ENCODE data around the gene MESP1.

MESP1 gene

GRCh38 chr15:89781891-89782618, 31.0 kb upstream of the MESP1 start:
- DNase-seq, result no peak

GRCh38 chr15:89781055-89781454, 30.0 kb upstream of the MESP1 start:
- no peak for DNase-seq

DNA sequence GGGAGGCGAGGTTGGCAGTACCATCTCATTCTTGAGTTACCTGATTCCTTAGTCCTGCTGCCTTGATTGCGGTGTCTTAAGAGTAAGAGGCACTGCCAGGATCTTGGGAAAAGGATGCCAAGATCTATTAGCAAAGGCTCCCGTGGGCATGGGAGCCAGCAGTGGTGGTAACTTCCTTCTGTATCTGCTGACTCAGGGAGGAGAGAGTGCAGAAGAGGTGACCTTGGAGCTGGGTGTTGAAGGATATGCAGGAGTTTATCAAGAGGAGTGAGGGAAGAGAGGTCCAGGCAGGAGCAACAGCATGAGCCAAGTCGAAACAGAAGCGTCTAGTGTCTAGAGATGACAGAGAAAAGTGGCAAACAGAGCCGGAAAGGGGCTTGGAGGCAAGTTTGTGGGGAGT, 29.6 kb upstream of the MESP1 start:
- DNase-seq, result no peak

DNA sequence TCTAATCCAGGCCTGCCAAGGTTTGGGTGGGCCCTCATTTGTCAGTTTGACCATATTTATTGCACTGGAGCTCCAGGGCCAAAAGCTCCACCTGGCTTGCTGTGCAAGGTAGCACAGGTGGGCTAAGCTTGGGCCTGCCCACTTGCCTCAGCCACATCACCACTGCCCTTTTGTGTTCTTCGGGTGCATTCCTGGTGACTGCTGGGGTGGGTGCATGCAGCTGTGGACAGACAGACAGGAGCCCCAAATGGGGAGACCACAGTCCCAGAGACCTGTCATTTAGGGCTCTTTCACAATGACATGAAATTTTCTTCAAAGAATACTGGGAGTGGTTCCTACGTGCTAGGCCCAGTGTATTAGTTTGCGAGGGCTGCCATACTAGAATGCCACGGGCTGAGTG, 27.8 kb upstream of the MESP1 start:
- no peak for DNase-seq

GRCh38 chr15:89777782-89778380, 26.8 kb upstream of the MESP1 start:
- DNase-seq, result peak in 14 of 58 donors; percentile 5 to 46 (median 16)

DNA sequence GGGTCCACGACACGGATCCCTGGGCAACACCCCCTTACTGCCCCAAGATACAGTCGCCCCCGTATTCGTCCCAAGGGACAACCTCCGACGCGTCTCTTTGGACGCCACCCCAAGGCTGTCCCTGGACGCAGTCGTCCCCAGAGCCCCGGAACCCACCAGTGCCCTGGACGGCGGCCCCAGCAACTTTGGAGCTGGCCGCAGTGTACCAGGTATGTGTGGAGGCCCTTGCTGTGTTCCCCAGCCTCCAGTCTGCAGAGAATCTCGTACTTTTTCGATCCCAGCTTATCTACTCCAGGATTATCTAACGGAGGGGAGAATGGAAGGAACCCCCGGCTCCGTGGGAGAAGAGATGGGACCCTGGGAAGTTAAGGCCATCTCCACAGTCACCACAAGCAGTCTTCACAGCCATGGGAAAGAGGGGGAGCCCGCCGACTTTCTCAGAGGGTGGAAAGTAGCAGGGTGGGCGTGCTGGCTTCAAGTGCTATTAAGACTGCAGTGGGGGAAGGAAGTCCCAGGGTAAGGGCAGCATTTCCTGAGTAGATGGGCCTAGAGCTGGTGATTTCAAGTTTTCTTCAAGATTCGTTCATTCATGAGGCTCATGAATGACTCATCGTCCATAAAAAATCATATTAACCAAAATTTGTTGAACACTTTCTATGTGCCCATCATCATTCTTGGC, 26.2 kb upstream of the MESP1 start:
- DNase-seq, result no peak

DNA sequence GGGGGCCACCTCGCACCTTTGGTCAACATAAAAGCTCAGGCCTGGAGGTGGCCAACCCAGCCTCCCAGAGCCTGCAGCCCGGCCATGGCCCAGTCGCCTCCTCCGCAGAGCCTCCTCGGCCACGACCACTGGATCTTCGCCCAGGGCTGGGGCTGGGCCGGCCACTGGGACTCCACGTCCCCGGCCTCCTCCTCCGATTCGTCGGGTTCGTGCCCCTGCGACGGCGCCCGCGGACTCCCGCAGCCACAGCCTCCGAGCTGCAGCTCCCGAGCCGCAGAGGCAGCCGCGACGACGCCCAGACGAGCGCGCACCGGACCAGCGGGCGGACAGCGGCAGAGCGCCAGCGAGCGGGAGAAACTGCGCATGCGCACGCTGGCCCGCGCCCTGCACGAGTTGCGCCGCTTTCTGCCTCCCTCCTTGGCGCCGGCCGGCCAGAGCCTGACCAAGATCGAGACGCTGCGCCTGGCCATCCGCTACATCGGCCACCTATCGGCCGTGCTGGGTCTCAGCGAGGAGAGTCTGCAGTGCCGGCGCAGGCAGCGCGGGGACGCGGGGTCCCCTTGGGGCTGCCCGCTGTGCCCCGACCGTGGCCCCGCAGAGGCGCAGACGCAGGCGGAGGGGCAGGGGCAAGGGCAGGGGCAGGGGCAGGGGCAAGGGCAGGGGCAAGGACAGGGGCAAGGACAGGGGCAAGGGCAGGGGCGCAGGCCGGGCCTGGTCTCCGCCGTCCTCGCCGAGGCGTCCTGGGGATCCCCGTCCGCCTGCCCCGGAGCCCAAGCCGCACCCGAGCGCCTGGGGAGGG, 25.4 kb upstream of the MESP1 start, which contains the start of gene MESP2:
Gene MESP2 (plus strand): TSS at position 59 of the 799 bp plus-strand sequence. CDS start 26 bp downstream, at position 85.
- DNase-seq, result peak in 57 of 58 donors; percentile 8 to 79 (median 52)

DNA sequence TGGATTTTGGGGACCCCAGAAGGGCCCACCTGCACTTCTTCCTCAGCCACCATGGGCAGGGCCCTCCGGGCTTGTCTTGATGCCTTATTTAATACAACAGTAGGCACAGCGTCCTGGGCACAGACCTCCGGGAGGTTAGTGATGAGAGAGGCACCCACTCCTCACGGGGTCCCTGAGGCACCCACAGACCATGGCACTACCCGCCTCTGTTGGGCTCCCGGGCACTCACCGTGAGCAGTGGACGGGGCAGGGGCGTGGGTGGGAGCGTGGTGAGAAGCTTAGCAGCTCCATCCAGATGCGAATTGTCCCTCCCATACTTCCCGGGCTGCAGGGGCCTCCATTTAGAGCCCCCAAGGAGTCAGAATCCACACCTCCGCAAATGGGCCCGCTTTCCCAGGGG, 24.8 kb upstream of the MESP1 start:
- no peak for DNase-seq

GRCh38 chr15:89774492-89774891, 23.4 kb upstream of the MESP1 start:
- DNase-seq, result no peak

DNA sequence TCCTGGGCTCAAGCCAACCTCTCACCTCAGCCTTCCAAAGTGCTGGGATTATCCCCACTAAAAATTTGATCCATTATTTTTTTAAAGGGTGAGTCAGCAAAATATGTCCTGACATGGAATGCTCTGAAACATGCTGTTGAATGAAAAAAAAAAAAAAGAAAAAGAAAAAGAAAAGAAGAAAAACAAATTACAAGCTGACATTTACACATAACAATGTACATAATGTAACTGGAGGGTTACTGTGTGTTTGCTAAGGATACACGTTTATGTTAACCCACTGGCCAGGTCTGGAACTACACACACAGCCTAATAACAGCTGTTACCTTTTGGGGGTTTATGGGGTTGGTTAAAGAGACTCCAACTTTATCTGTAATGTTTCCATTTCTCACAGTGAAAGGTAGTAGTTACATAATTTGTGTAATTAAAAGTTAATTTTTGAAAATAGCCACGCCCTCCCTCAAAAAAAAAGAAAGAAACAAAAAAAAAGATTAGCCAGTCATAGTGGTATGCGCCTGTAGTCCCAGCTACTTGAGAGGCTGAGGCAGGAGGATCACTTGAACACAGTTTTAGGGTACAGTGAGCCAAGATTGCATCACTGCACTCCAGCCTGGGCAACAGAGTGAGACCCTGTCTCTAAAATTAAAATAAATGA, 22.0 kb upstream of the MESP1 start:
- no peak for DNase-seq

- no peak for DNase-seq
Observed at GRCh38 chr15:89770041-89770440, 19.0 kb upstream of the MESP1 start.

- no peak for DNase-seq
Observed at GRCh38 chr15:89769366-89769765, 18.3 kb upstream of the MESP1 start.

- DNase-seq, result no peak
Observed at GRCh38 chr15:89768071-89768500, 17.0 kb upstream of the MESP1 start.

- no peak for DNase-seq
Observed at GRCh38 chr15:89767411-89767915, 16.4 kb upstream of the MESP1 start.

- no peak for DNase-seq
Observed at GRCh38 chr15:89766357-89767311, 15.6 kb upstream of the MESP1 start.

DNA sequence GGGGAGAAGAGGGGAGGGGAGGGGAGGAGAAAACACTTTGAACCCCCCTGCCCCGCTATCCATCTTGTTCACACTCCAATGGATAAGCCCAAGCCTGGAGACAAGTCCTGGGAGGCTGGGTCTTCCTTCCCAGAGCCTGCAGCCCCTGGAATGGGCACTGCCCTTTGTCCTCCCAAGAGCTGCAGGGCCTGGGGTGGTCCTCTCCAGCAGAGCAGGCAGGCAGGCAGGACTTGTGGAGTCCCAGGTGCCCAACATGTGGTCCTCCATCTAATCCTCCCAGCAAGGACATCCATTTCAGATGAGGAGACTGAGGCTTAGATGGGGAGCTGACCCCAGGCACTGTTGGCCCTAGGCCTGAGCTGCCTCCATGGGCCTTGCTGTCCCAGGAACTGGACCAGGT, 14.6 kb upstream of the MESP1 start:
- no peak for DNase-seq

DNA sequence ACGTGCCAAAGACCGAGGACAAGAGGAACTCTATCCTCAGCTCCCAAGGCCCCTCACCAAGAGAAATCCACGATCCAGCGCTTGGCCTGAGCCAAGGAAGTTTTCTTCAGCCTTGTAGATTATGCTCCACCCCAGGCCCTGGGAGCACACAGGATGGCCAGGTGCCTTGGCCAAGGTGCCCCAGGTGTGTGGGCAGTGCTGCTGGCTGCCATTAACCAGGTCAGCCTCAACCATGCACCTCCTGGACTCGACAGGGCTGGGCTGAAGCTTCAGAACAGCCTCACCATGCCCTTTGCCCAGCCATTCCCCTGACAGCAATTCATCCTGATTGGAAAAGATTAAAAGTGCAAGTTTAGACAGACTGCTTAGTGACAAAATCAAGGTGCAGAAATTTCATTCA, 10.9 kb upstream of the MESP1 start:
- DNase-seq, result no peak

DNA sequence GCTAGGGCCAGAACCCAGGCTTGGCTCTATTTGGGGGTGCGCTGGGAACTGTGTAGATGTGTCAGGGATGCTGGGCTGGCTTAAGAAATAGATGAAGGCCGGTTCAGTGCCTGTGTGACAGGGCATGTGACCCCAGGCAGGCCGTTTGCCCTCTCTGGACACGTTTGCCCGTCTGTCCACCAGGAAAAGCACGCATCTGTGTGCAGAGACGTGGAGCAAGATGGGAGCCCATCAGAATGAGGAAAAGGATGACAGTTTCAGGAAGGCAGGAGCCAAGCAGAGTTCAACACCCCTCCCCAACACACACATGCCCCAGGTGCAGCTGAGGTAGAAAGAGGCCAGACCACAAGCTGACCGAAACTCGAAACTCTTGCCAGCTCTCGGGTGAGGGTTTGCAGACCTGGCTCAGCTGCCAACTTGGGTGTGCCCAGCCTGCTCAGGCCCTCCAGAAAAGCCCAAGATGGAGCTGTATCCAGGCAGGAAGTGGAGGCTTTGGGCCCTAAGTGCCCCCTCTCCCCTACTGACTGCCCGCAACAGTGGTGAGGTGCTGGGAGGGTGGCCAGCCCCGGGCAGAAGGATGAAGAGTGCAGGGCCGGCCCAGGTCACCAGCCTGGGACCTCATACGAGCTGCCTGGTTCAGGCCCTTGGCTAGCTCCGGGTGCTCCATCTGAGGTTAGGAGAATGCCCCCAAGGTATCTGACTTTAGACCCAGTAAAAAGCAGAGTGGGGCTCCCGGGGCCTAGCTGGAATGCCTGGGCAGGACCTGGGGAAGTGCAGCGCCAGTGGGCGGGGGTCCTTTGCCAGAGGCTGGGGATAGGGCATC, 10.2 kb upstream of the MESP1 start:
- no peak for DNase-seq

Data from anterior cingulate cortex (tissue), 58 donors.